Keratinocyte (primary cell): ENCODE measurements around the gene ATP4A. TPM values are rescaled to one million over a fixed set of nuclear protein-coding genes. Genes with fewer than 3 reads are reported as not detected.

Source experiments
- DNase-seq: peaks from one replicate; pipeline ENCODE4 v3.0.0-alpha.2; 2011; ENCODE audit warnings: low read depth, missing footprints, low spot score
- FAIRE-seq: peaks from 2 replicates; lab custom pipeline; 2011; peaks lifted over from hg19 to GRCh38; lab: Jason Lieb, UNC
- H2AFZ ChIP-seq: 2 replicates; pipeline ENCODE4 v1.6.0; 2012; ENCODE audit warnings: low read length, control low read depth, inconsistent platforms; ENCODE audit not compliant: control insufficient read depth
- H3K27ac ChIP-seq: 2 replicates; pipeline ENCODE4 v1.5.1; 2011; ENCODE audit warnings: low read length; ENCODE audit not compliant: control insufficient read depth, insufficient read depth
- H3K27me3 ChIP-seq: 3 replicates; pipeline ENCODE4 v1.6.0; 2011; ENCODE audit warnings: low read length; ENCODE audit not compliant: control insufficient read depth, insufficient read depth; ENCODE audit errors: extremely low read depth
- H3K36me3 ChIP-seq, 2 experiments: 2 replicates in 1 of 2; 3 replicates in 1 of 2; pipeline ENCODE4 v1.5.1; 2011; ENCODE audit warnings: low read length in 2 of 2, mild to moderate bottlenecking in 1 of 2; ENCODE audit not compliant: control insufficient read depth in 2 of 2, insufficient read depth in 2 of 2; ENCODE audit errors: extremely low read depth in 1 of 2
- H3K4me1 ChIP-seq: 3 replicates; pipeline ENCODE4 v1.5.1; 2011; ENCODE audit warnings: low read length; ENCODE audit not compliant: control insufficient read depth, insufficient read depth; ENCODE audit errors: extremely low read depth
- H3K4me2 ChIP-seq: 3 replicates; pipeline ENCODE4 v1.6.0; 2011; ENCODE audit warnings: low read depth, low read length; ENCODE audit not compliant: control insufficient read depth, insufficient read depth; ENCODE audit errors: extremely low read depth
- H3K4me3 ChIP-seq, 3 experiments: fragments of 200-600 bp in 1 of 3; sonication (generic) in 1 of 3; 2 replicates in 2 of 3; 3 replicates in 1 of 3; pipeline ENCODE4 v1.5.1; 2011 to 2016; ENCODE audit warnings: low read length in 3 of 3, mild to moderate bottlenecking in 3 of 3, control low read depth in 2 of 3, inconsistent platforms in 1 of 3, low read depth in 1 of 3, mixed read lengths in 1 of 3, mixed run types in 1 of 3, moderate library complexity in 1 of 3; ENCODE audit not compliant: control insufficient read depth in 2 of 3, insufficient read depth in 2 of 3; ENCODE audit errors: extremely low read depth in 1 of 3
- H3K79me2 ChIP-seq: 2 replicates; pipeline ENCODE4 v1.6.0; 2012; ENCODE audit warnings: low read length; ENCODE audit not compliant: control insufficient read depth, insufficient read depth
- H3K9ac ChIP-seq: 3 replicates; pipeline ENCODE4 v1.6.0; 2011; ENCODE audit warnings: low read length; ENCODE audit not compliant: control insufficient read depth, insufficient read depth; ENCODE audit errors: extremely low read depth
- H3K9me1 ChIP-seq: 3 replicates; pipeline ENCODE4 v1.6.0; 2011; ENCODE audit warnings: low read length; ENCODE audit not compliant: control insufficient read depth, insufficient read depth; ENCODE audit errors: extremely low read depth
- H3K9me3 ChIP-seq: 2 replicates; pipeline ENCODE4 v1.5.1; 2012; ENCODE audit warnings: low read depth, low read length; ENCODE audit not compliant: control insufficient read depth
- H4K20me1 ChIP-seq: 3 replicates; pipeline ENCODE4 v1.6.0; 2011; ENCODE audit warnings: low read length; ENCODE audit not compliant: control insufficient read depth, insufficient read depth; ENCODE audit errors: extremely low read depth
- EZH2 ChIP-seq: IDR thresholded peaks from one replicate; pipeline ENCODE4 v1.6.1; 2012; ENCODE audit warnings: inconsistent platforms, mild to moderate bottlenecking, low read length, moderate library complexity
- dilution Hi-C: fragments of 300-500 bp; cut with MboI; formaldehyde crosslinking; loops from one replicate; pipeline ENCODE4 v1.7.0; 2020; ENCODE audit warnings: low sequenced_read_pairs; ENCODE audit not compliant: extremely low pct_ligation_motif_present
- polyA plus RNA-seq, 5 experiments: library from polyadenylated mRNA; depleted of rRNA in 3 of 5; stranded (reverse) in 3 of 5; stranded (forward) in 1 of 5; unstranded in 1 of 5; fragments of >200 nt; gene quantifications; 1 replicate in 1 of 5; 2 replicates in 3 of 5; 3 replicates in 1 of 5; pipeline versions ENCODE4 v1.2.1 to v1.2.3, GENCODE V29; 2011 to 2012; ENCODE audit warnings: missing spikeins in 2 of 5, low read depth in 1 of 5, low replicate concordance in 1 of 5
- TF ChIP-seq, protein P1 (sequence below), 3 experiments: IDR thresholded peaks in 1 of 3; conservative IDR thresholded peaks in 1 of 3; optimal IDR thresholded peaks in 1 of 3; 2 replicates in 2 of 3; 3 replicates in 1 of 3; pipeline versions ENCODE3 to v1.5.1; 2011; ENCODE audit warnings: low read length in 3 of 3, mild to moderate bottlenecking in 3 of 3, moderate library complexity in 2 of 3, control low read depth in 1 of 3, inconsistent platforms in 1 of 3; ENCODE audit not compliant: insufficient read depth in 2 of 3; ENCODE audit errors: extremely low read depth in 1 of 3

ATP4A gene
- polyA plus RNA-seq, 1 donor (not counting 4 experiments of a cell fraction or from before 2014, with no cell fraction given) = not detected

DNA sequence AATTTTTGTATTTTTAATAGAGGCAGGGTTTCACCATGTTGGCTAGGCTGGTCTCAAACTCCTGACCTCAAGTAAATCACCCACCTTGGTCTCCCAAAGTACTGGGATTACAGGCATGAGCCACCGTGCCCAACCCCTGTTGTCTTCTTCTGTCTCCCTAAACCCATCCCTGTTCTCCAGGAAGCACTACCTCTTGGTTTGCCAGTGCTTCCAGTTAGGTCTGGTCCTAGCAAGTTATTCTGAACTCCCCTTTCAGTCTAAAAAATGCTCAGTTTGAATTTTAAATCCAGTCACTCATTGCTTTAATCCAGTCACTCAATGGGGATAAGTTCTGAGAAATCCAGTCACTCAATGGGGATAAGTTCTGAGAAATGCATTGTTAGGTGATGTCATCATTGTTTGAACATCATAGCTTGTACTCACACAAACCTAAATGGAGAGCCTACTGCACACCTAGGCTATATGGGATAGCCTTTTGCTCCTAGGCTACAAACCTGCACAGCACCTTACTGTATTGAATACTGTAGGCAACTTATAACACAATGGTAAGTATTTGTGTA, 8.0 kb upstream of the ATP4A start:
- no peak for FAIRE-seq
- TF ChIP-seq, protein P1, sequence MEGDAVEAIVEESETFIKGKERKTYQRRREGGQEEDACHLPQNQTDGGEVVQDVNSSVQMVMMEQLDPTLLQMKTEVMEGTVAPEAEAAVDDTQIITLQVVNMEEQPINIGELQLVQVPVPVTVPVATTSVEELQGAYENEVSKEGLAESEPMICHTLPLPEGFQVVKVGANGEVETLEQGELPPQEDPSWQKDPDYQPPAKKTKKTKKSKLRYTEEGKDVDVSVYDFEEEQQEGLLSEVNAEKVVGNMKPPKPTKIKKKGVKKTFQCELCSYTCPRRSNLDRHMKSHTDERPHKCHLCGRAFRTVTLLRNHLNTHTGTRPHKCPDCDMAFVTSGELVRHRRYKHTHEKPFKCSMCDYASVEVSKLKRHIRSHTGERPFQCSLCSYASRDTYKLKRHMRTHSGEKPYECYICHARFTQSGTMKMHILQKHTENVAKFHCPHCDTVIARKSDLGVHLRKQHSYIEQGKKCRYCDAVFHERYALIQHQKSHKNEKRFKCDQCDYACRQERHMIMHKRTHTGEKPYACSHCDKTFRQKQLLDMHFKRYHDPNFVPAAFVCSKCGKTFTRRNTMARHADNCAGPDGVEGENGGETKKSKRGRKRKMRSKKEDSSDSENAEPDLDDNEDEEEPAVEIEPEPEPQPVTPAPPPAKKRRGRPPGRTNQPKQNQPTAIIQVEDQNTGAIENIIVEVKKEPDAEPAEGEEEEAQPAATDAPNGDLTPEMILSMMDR (optimal IDR thresholded peaks at IDR 0.05 in 1 of 3, IDR thresholded peaks at IDR 0.05 in 1 of 3, conservative IDR thresholded peaks at IDR 0.05 in 1 of 3; ENCODE audit: extremely low read depth in 1 of 3, insufficient read depth in 2 of 3, low read length in 3 of 3) = no peak
- no peak for TF ChIP-seq EZH2
- dilution Hi-C loops = no loop called here
- no peak for DNase-seq
- Histone ChIP-seq H4K20me1 (no peaks in the 10 kb centered on the region), H3K9ac (no peak overlapping the region), H2AFZ (no peak overlapping the region), H3K4me2 (no peak overlapping the region), H3K79me2 (no peaks in the 10 kb centered on the region), H3K9me1 (no peaks in the 10 kb centered on the region), H3K27ac (no peak overlapping the region), H3K4me3 (no peak overlapping the region), H3K36me3 (no peaks in the 10 kb centered on the region), H3K4me1 (no peaks in the 10 kb centered on the region), H3K9me3 (no peaks in the 10 kb centered on the region), H3K27me3 (no peaks in the 10 kb centered on the region)

DNA sequence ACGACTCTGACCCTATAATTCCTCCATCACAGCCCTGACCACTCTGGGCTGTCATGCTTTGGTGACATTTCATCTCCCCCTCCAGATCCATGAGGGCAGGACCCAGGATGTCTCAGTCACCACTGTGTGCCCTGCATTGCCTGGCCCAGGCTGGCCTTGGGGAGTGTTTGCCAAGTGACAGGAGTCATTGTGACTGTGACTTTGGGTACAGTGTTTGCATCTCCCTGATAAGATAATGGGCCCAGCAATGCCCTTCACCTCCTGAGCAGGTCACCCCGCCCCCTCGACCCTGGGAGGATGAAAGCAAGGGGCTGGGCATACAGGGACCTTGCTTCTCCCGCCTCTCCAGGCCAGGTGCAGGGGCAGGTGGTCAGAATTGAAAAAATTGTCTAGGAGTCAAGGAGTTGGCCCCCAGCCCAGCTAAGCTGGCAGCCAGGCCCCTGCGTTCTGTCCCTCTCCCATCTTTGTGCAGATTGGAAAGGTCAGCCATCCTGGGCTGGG, 5.9 kb upstream of the ATP4A start:
- no peak overlapping the region for H3K4me2 ChIP-seq
- H2AFZ ChIP-seq = no peak overlapping the region
- no peaks in the 10 kb centered on the region for H3K27me3 ChIP-seq
- no peak overlapping the region for H3K27ac ChIP-seq
- H3K4me1 ChIP-seq = no peaks in the 10 kb centered on the region
- no peaks in the 10 kb centered on the region for H3K9me3 ChIP-seq
- no peaks in the 10 kb centered on the region for H4K20me1 ChIP-seq
- H3K79me2 ChIP-seq = no peaks in the 10 kb centered on the region
- H3K4me3 ChIP-seq = no peak overlapping the region
- H3K9me1 ChIP-seq = no peaks in the 10 kb centered on the region
- no peak overlapping the region for H3K9ac ChIP-seq
- dilution Hi-C loops = no loop called here
- no peak for DNase-seq
- H3K36me3 ChIP-seq = no peaks in the 10 kb centered on the region
- TF ChIP-seq, protein P1 (optimal IDR thresholded peaks at IDR 0.05 in 1 of 3, IDR thresholded peaks at IDR 0.05 in 1 of 3, conservative IDR thresholded peaks at IDR 0.05 in 1 of 3; ENCODE audit: extremely low read depth in 1 of 3, insufficient read depth in 2 of 3, low read length in 3 of 3) = no peak
- TF ChIP-seq EZH2 = no peak
- FAIRE-seq = no peak
